GM12875 (cell line): ENCODE measurements around the gene COA3.

Source experiments
- H3K4me3 ChIP-seq: one replicate; pipeline ENCODE4 v1.5.1; 2011; ENCODE audit warnings: low read depth, low read length, control low read depth
- TF ChIP-seq, protein P1 (sequence below): IDR thresholded peaks from 2 replicates; pipeline ENCODE4 v1.5.1; 2011; ENCODE audit warnings: low read depth, mild to moderate bottlenecking, control low read depth, inconsistent platforms, low read length, moderate library complexity, borderline replicate concordance; ENCODE audit not compliant: insufficient read depth

Gene COA3

DNA sequence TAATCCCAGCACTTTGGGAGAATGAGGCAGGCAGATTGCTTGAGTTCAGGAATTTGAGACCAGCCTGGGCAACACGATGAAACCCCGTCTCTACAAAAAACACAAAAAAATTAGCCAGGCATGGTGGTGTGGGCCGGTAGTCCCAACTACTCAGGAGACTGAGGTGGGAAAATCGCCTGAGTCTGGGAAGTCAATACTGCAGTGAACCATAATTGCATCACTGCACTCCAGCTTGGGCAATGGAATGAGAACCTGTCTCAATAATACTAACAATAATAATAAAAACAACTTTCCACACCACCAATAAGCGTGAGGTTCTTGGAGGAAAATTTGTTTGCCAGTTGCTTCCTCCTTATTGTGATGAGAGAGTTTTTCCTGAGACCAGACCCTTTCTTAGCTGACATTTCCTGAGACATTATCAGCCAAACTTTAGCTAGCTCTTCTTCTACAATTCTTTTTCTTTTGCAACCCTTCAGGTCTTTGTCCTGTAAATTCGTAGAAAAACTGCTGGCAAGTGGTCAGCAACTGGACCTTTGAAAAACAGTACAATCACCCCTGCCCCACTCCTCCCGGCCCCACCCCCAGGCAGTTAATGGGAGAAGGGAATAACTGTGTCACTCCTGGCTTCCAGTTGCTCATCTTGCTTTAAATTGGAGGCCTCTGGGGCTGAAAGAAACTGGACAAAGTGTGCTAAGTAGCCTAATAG lies 50.1 kb downstream of the COA3 start:
- TF ChIP-seq, protein P1, sequence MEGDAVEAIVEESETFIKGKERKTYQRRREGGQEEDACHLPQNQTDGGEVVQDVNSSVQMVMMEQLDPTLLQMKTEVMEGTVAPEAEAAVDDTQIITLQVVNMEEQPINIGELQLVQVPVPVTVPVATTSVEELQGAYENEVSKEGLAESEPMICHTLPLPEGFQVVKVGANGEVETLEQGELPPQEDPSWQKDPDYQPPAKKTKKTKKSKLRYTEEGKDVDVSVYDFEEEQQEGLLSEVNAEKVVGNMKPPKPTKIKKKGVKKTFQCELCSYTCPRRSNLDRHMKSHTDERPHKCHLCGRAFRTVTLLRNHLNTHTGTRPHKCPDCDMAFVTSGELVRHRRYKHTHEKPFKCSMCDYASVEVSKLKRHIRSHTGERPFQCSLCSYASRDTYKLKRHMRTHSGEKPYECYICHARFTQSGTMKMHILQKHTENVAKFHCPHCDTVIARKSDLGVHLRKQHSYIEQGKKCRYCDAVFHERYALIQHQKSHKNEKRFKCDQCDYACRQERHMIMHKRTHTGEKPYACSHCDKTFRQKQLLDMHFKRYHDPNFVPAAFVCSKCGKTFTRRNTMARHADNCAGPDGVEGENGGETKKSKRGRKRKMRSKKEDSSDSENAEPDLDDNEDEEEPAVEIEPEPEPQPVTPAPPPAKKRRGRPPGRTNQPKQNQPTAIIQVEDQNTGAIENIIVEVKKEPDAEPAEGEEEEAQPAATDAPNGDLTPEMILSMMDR, result no peak

More for the DNA sequence above, 50.1 kb downstream of the COA3 start:
- no peak overlapping the region for H3K4me3 ChIP-seq
